HG03039 (cell line): ENCODE results near the gene NCBP1.

Source experiments
- ATAC-seq: cut with Tn5 transposase; IDR thresholded peaks from one replicate; pipeline ENCODE4 v1.9.1; 2021; ENCODE audit warnings: mild to moderate bottlenecking, moderate library complexity; ENCODE audit not compliant: unreplicated experiment

NCBP1 gene

GRCh38 chr9:97625620-97626019 is 8.0 kb upstream of the NCBP1 start:
- ATAC-seq, result no peak

GRCh38 chr9:97627624-97628023 is 6.0 kb upstream of the NCBP1 start:
- ATAC-seq, result no peak

DNA sequence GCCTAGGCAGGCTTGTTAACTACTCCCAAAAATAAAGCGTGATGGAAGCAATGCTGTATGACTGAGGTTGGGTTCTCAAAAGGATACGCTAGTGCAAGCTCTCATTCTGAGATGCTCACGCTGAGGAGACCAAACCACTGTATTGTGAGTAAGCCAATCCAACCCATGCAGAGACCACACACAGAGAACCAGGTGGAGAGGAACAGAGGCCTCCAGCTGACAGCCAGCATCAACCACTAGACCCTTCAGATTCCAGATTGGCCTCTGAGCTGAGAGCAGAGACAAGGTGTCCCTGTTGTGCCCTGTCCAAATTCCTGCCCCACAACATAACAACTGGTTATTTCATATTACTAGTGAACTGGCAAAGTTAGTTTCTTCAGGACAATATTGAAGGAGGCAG is 5.0 kb upstream of the NCBP1 start:
- no peak for ATAC-seq

- no peak for ATAC-seq
Observed at GRCh38 chr9:97629156-97629555, 4.5 kb upstream of the NCBP1 start.

GRCh38 chr9:97630591-97630990 is 3.0 kb upstream of the NCBP1 start:
- ATAC-seq, result no peak

- peak; percentile 3 for ATAC-seq
Observed at GRCh38 chr9:97632248-97632984, 1.2 kb upstream of the NCBP1 start.

DNA sequence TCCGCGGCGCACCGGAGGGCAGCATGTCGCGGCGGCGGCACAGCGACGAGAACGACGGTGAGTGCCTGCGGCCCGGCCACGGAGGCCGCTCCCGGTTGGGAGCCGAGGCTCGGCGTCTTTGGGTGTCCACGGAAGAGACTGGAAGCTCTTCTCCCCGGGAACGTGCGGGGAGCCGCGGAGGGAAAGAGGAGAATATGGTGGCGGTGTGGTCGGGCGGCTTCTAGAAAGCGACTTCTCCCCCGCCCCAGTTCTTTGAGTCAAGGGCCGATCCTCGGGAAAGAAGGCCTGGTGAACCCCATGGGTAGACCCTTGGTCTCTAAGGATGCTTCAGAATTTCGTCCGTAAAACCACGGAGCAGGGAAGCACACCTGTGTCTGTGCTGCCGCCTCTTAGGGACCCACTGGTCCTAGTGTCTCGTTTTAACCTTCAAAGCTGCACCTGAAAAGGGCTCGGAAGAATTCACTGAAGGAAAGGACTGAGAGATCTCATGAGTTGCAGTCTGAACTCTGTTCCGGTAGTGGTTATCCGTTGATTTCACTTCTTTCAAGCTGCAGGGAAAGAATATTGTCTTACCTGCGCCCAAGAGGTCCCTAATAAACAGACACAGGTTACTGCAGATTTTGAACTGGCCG is 354 bp downstream of the NCBP1 start:
- ATAC-seq, result no peak

DNA sequence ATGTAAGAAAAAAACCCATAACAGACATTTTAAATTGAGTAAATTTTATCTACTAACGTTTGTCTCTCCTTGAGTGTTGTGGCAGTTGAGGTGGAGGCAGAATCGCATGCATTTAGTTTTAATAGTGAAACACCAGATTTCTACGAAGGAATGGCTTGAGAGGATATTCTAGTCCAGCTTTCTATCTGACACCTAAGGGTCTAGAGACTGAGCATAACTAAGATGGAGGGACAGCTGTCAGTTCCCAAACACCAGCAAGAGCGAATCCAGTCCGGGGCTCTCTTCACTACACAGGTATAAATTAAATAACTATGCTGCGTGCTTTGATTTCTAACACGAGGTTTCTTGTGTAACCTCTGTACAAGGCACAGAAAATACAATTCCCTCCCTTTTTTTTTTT is 1.4 kb downstream of the NCBP1 start:
- ATAC-seq, result no peak

DNA sequence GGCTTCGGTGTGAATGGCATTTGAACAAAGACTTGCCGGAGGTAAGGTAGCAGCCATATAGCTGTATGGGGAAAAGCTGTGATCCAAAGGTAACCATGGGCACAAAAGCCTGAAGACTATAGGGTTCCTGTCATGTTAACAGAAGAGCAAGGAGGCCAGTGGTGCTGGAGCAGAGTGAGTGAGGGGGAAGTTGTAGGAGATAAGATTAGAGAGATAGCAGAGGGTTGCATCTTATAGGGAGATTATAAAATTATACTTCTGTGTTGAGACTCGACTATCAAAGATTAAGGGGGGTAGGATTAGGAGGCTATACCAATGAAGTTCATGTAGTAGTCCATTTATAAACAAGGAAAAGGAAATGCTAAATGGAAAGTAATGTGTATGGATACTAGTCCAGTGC is 3.3 kb downstream of the NCBP1 start:
- no peak for ATAC-seq

- ATAC-seq, result no peak
Observed at GRCh38 chr9:97638666-97639065, 5.0 kb downstream of the NCBP1 start.

DNA sequence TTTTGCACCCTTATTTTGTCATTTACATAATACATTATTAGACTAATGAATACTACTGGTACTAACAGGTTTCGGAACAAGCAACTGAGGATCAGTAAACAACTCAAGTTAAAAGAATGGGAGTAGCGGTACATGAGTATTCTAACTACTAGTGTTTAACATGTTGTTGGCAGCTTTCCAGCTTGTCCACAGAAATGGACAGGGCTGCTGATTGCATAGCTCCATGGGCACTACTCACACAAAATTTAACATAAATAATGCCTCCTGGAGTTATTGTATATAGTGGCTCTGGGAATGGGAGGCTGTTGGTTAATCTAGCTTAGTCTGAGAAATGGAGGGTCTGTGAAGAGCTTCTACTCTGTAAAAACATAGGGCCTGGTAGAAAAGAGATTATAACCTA is 6.7 kb downstream of the NCBP1 start:
- ATAC-seq, result no peak

DNA sequence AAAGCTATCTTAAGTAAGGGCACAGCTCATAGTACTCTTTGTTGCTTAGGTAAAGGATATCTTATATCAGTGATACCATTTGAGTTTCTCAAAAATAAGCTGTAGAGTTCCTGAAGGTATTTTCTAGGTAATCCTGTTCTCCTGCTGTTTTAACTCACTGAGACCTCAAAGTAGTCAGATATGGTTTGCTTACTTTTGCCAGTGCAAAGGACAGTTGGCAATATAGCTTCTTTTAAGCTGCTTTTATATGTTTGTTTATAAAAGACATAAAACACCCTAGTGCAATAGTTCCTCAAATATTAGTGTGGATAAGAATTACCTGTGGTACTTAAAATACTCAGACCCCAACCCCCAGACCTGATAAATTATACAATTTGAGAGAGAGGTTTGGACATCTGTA is 12.1 kb downstream of the NCBP1 start:
- ATAC-seq, result no peak

- no peak for ATAC-seq
Observed at GRCh38 chr9:97647996-97648395, 14.4 kb downstream of the NCBP1 start.

DNA sequence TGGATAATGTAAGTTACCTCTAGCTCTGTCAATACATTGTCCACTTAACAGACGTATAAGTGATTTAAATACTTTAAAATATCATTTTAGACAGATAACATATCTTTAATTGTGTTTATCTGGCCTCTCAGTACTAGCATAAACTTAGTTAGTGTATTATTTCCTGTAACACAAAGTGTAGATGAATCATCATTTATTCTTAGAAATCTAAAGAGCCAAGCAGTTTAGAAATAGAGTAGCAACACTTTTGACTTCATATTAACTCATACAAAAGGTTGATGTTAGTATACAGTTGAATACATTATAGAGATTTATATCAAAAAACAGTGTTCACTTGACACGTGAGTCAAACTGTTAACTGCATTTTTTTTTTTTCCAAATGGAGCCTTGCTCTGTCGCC is 18.0 kb downstream of the NCBP1 start:
- ATAC-seq, result no peak

- ATAC-seq, result no peak
Observed at GRCh38 chr9:97658707-97659106, 25.1 kb downstream of the NCBP1 start.

DNA sequence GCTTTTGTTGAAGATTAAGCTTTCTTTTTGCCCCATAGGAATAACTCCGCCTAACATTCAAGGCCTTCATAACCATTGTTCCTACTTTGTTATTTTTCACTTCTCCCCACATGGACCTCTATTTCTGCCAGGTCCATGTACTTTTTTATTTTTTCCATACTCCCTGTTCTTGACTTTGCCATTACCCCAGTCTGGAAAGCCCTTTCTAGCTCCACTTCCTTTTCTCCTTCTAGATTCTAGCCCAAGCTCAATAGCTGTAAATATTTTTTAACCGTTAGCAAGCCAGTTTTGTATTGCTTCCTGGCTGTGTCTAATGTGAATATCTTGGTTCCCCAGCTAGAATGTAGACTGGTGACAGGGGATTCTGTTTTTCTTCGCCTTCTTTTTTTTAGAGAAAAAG is 26.1 kb downstream of the NCBP1 start:
- no peak for ATAC-seq

- no peak for ATAC-seq
Observed at GRCh38 chr9:97660340-97660739, 26.7 kb downstream of the NCBP1 start.

GRCh38 chr9:97660847-97661246 is 27.2 kb downstream of the NCBP1 start:
- no peak for ATAC-seq

DNA sequence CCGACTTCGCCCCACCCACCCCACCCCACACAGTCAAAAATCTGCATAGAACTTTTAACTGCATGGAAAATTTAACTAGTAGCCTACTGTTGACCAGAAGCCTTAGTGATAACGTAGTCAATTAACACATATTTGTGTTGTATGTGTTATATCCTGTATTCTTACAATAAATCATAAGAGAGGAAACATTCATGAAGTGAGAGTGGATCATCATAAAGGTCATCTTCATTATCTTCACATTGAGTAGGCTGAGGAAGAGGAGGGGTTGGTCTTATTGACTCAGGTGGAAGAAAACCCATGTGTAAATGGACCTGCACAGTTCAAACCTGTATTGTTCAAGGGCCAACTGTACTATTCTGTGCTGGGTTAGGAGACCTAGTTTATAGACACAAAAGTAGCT is 32.1 kb downstream of the NCBP1 start:
- no peak for ATAC-seq

GRCh38 chr9:97666907-97667686 is 33.5 kb downstream of the NCBP1 start:
- no peak for ATAC-seq

DNA sequence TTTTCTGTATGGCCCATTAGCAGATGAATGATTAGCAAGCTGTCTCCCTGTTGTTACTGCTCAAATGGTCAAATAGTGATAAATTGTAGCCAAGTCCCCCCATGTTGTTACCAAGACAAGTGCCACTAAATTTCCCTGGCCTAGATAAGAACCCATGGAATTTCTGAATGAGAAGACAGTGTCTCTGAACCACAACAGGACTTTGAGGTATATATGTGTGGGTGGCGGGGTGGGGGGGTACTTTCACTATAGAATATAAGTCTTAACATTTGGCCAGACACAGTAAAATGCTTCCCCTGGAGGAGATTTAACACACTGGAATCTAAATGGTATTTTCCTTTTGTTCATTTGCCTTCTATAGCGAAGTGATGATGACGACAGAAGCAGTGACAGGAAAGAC is 34.9 kb downstream of the NCBP1 start:
- no peak for ATAC-seq

GRCh38 chr9:97670586-97670985 is 37.0 kb downstream of the NCBP1 start:
- no peak for ATAC-seq
